Measurements from ENCODE around the gene HOXD4.

- TF ChIP-seq CTCF (IDR thresholded peaks at IDR 0.05) (no peak), POLR2A (IDR thresholded peaks at IDR 0.05) (no peak)
These were observed 16.3 kb upstream of the HOXD4 start for GRCh38 chr2:176135035-176135440.

All from thyroid gland (tissue), 4 donors.